GM23248 (cell line): ENCODE measurements around the gene KIAA1614. TPM values are rescaled to one million over a fixed set of nuclear protein-coding genes. Genes with fewer than 3 reads are reported as not detected.

ENCODE experiments used
- DNase-seq: peaks from one replicate; pipeline ENCODE4 v3.0.0-alpha.2; 2015
- H2AFZ ChIP-seq: fragments of 200-600 bp; sonication (generic); 2 replicates; pipeline ENCODE4 v1.6.1; 2016; ENCODE audit warnings: antibody characterized with exemption
- H3F3A ChIP-seq: fragments of 200-600 bp; sonication (generic); 2 replicates; pipeline ENCODE4 v1.6.1; 2016; ENCODE audit warnings: mild to moderate bottlenecking, antibody characterized with exemption, mixed run types; ENCODE audit not compliant: insufficient read depth
- H3K27ac ChIP-seq: fragments of 200-600 bp; sonication (generic); 2 replicates; pipeline ENCODE4 v1.5.1; 2016; ENCODE audit warnings: mild to moderate bottlenecking
- H3K27me3 ChIP-seq: fragments of 200-600 bp; sonication (generic); replicated peaks from 2 replicates; pipeline ENCODE4 v1.6.1; 2016; ENCODE audit warnings: mild to moderate bottlenecking; ENCODE audit not compliant: insufficient read depth
- H3K36me3 ChIP-seq: fragments of 200-600 bp; sonication (generic); 2 replicates; pipeline ENCODE4 v1.6.1; 2016; ENCODE audit warnings: low read depth, mild to moderate bottlenecking
- H3K4me1 ChIP-seq: fragments of 200-600 bp; sonication (generic); 2 replicates; pipeline ENCODE4 v1.6.1; 2016; ENCODE audit warnings: mild to moderate bottlenecking; ENCODE audit not compliant: insufficient read depth
- H3K4me2 ChIP-seq: fragments of 200-600 bp; sonication (generic); one replicate; pipeline ENCODE4 v1.6.1; 2016; ENCODE audit warnings: mild to moderate bottlenecking; ENCODE audit not compliant: unreplicated experiment
- H3K4me3 ChIP-seq: fragments of 200-600 bp; sonication (generic); 2 replicates; pipeline ENCODE4 v1.5.1; 2016; ENCODE audit warnings: mild to moderate bottlenecking
- H3K79me2 ChIP-seq: fragments of 200-600 bp; sonication (generic); 2 replicates; pipeline ENCODE4 v1.6.1; 2016; ENCODE audit warnings: mild to moderate bottlenecking; ENCODE audit not compliant: insufficient read depth
- H3K9ac ChIP-seq: fragments of 200-600 bp; sonication (generic); 2 replicates; pipeline ENCODE4 v1.6.1; 2016; ENCODE audit warnings: mild to moderate bottlenecking
- H3K9me2 ChIP-seq: fragments of 200-600 bp; sonication (generic); 2 replicates; pipeline ENCODE4 v1.6.1; 2016; ENCODE audit warnings: mixed run types, mild to moderate bottlenecking, moderate library complexity; ENCODE audit not compliant: insufficient read depth
- H3K9me3 ChIP-seq: fragments of 200-600 bp; sonication (generic); one replicate; pipeline ENCODE4 v1.6.1; 2017; ENCODE audit warnings: low read depth
- H4K20me1 ChIP-seq: fragments of 200-600 bp; sonication (generic); 2 replicates; pipeline ENCODE4 v1.6.0; 2016; ENCODE audit not compliant: insufficient read depth
- EZH2 ChIP-seq: fragments of 200-600 bp; sonication (generic); IDR thresholded peaks from 2 replicates; pipeline ENCODE4 v1.6.1; 2018; ENCODE audit warnings: antibody characterized with exemption, mild to moderate bottlenecking; ENCODE audit not compliant: insufficient read depth, poor library complexity, severe bottlenecking
- EZH2phosphoT487 ChIP-seq: fragments of 200-600 bp; sonication (generic); IDR thresholded peaks from 2 replicates; pipeline ENCODE4 v1.6.1; 2018; ENCODE audit warnings: antibody characterized with exemption, moderate library complexity, mild to moderate bottlenecking, low read depth; ENCODE audit not compliant: insufficient read depth
- WGBS, 2 experiments: methylation state at CpG; one replicate each; pipeline ENCODE4 v1.1.6; 2015 to 2017; ENCODE audit warnings: low lambda C conversion rate in 2 of 2, low coverage in 1 of 2; ENCODE audit errors: missing lambda C conversion rate in 2 of 2; 5-methylcytosine and 5-hydroxymethylcytosine counted together
- in situ Hi-C: fragments of 300-500 bp; cut with MboI; formaldehyde crosslinking; loops from 2 replicates; pipeline ENCODE4 v1.15.0; 2020
- polyA plus RNA-seq: library from polyadenylated mRNA; unstranded; fragments of >200 nt; fragmentation: Nextera tagmentation; extraction: Ambion mirVana; gene quantifications from 2 replicates; pipeline ENCODE4 v1.2.1, GENCODE V29; 2016
- total RNA-seq: library from RNA; depleted of rRNA; stranded (reverse); fragments of >200 nt; shearing (Covaris generic); gene quantifications from 2 replicates; pipeline ENCODE4 v1.2.3, GENCODE V29; 2014

The KIAA1614 gene
- total and polyA plus RNA-seq, 2 experiments from 2014 or later: 2.7 to 11.7 TPM

DNA sequence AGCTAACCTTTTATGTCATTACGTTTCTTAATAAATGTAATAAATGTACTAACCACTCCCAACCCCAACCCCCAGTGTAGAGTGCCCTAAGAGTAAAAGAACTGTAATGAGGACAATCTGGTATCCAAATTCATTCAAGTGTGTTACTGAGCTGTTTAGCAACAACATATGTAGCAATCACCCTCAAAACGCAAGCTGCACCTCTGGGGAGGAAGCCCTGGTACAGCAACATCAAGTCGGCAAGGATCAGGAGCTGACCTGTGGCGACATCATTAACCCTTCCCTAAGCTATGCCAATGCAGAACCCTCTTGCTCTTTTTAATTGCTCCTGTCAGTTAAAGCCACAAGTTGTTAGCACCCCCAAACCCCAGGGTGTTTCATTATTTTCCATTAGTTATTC, 62.9 kb downstream of the KIAA1614 start:
- Histone ChIP-seq H3K79me2 (peaks cover 24% of the 10 kb centered on the region), H3K4me2 (no peak overlapping the region), H3K27ac (no peak overlapping the region), H4K20me1 (no peaks in the 10 kb centered on the region), H2AFZ (no peak overlapping the region), H3F3A (peaks cover 17% of the 10 kb centered on the region; the same call in 1 of the 2 replicates), H3K4me3 (no peak overlapping the region), H3K4me1 (0 out of 2 replicates have a peak, but pooled peaks cover 10% of the 10 kb centered on the region), H3K9me3 (no peaks in the 10 kb centered on the region), H3K36me3 (peaks cover 27% of the 10 kb centered on the region; the same call in 1 of the 2 replicates), H3K27me3 (no peaks in the 10 kb centered on the region), H3K9ac (no peak overlapping the region), H3K9me2 (no peaks in the 10 kb centered on the region)
- no peak for TF ChIP-seq EZH2
- in situ Hi-C loops: no loop called here
- WGBS, 2 experiments: 53 to 54% methylated on average over 4 of the region's 4 CpGs
- no peak for DNase-seq

DNA sequence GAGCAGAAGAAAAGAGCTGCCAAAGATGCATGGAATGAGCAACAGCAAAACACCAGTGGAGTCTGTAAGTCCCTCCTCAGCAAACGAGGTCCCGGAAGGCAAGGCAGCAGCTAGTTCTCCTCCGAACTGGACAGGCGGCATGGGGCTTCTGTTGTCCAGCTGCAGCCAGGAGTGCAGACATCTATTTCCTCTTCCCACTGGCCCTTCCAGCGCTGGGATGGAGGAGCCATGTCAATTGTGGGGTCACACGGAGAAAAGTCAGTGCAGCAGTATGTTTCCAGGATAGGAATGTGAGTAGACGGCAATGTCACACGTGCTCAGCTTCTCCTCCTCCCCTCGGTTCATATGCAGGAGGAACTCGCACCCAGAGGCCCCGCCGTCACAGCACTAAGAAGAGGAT, 63.5 kb downstream of the KIAA1614 start:
- H3K27me3 ChIP-seq: no peaks in the 10 kb centered on the region
- no peak overlapping the region for H3K27ac ChIP-seq
- peaks cover 27% of the 10 kb centered on the region for H3K36me3 ChIP-seq
- H2AFZ ChIP-seq: no peak overlapping the region
- TF ChIP-seq EZH2phosphoT487: no peak
- no peak for TF ChIP-seq EZH2
- 93 to 94% methylated on average over 12 of the region's 12 CpGs for WGBS, 2 experiments
- H4K20me1 ChIP-seq: no peaks in the 10 kb centered on the region
- no peak overlapping the region for H3K9ac ChIP-seq
- 0 out of 2 replicates have a peak, but pooled peaks cover 10% of the 10 kb centered on the region for H3K4me1 ChIP-seq
- no peaks in the 10 kb centered on the region for H3K9me2 ChIP-seq
- in situ Hi-C loops: no loop called here
- H3K9me3 ChIP-seq: no peaks in the 10 kb centered on the region
- H3F3A ChIP-seq: peaks cover 17% of the 10 kb centered on the region; the same call in 1 of the 2 replicates
- H3K4me2 ChIP-seq: no peak overlapping the region
- H3K4me3 ChIP-seq: no peak overlapping the region
- H3K79me2 ChIP-seq: peaks cover 24% of the 10 kb centered on the region
- DNase-seq: no peak

DNA sequence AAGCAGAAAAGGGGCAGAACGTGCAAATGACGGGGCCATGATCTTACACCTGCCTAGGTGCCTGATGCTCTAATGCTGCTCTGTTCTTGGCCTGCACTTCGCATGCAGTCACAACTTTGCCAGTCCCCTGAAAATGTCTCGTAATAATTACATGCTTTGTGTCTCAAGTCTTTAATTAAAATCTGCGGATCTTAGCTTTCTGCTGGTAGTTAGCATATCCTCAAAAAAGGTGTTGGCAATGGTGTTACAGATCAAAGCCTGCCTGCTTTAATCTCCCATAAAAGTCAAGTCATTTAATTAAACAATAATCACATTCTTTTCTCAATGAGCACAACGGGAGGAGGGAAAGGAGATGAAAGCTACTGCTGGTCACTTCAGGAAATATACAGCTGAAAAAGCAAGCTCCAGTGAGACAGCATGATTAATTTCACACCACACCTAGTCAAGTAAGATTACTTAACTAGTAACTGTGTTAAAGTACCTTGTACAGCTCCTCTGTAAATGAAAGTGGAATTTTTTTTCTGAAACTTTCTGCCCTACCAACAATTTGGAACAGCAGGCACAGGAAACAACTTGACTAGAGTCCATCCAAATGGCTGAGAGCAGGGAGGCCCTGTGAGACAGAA, 64.1 kb downstream of the KIAA1614 start:
- Histone ChIP-seq H3K4me2 (no peak overlapping the region), H3K36me3 (peaks cover 32% of the 10 kb centered on the region), H3K9me2 (no peaks in the 10 kb centered on the region), H4K20me1 (no peaks in the 10 kb centered on the region), H3K9ac (no peak overlapping the region), H3K9me3 (no peaks in the 10 kb centered on the region), H3K79me2 (peaks cover 24% of the 10 kb centered on the region), H3K4me3 (no peak overlapping the region), H2AFZ (no peak overlapping the region), H3K27me3 (no peaks in the 10 kb centered on the region), H3K4me1 (0 out of 2 replicates have a peak, but pooled peaks cover 10% of the 10 kb centered on the region), H3K27ac (no peak overlapping the region), H3F3A (peaks cover 17% of the 10 kb centered on the region; the same call in 1 of the 2 replicates)
- in situ Hi-C loops: no loop called here
- TF ChIP-seq EZH2: no peak
- no peak for TF ChIP-seq EZH2phosphoT487
- no peak for DNase-seq
- WGBS, 2 experiments: 84 to 85% methylated on average over 6 of the region's 6 CpGs

DNA sequence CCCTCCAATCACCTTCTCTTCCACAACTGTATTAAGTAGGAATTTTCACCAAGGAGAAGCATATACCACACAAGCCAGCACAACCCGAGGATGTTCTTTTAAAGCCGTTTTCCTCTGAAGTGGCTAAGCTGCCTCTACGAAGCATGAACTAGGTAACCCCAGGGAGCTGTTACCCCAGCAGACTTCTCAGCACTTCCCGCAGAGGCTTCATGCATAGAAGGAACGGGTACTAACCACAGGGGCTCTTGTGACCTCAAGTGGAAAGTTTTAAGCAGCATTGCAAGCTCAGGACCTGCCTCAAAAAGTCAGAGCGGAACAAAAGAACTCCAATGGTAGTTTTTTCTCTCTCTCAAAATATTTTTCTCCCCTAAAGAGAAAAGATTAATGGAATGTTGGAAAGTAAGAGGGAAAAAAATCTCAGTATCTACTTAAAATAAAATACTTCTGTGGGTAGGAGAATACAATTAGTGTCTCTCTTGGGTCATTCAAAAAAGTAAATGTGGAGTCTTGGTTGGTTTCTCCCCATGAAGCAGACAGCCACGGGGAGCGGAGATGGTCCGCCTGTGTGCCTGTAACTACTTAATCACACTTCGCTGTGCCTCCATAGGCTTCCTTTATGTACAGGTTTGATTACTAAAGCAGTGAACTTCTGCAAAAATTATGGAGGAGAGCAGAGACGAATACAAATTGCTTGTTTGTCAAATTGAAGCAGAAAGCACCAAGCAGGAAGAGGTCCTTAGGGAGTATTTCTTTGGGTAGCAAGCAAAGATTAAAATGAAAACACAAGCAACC, 69.1 kb downstream of the KIAA1614 start:
- peaks cover 49% of the 10 kb centered on the region for H3K36me3 ChIP-seq
- peaks cover 17% of the 10 kb centered on the region; the same call in 1 of the 2 replicates for H3F3A ChIP-seq
- H3K4me2 ChIP-seq: no peak overlapping the region
- H3K27me3 ChIP-seq: no peaks in the 10 kb centered on the region
- H3K9me3 ChIP-seq: no peaks in the 10 kb centered on the region
- H3K4me3 ChIP-seq: no peak overlapping the region
- 0 out of 2 replicates have a peak, but pooled peaks cover 10% of the 10 kb centered on the region for H3K79me2 ChIP-seq
- DNase-seq: no peak
- no peak for TF ChIP-seq EZH2
- TF ChIP-seq EZH2phosphoT487: no peak
- no peak overlapping the region for H2AFZ ChIP-seq
- H3K4me1 ChIP-seq: no peaks in the 10 kb centered on the region
- WGBS, 2 experiments: 66% methylated on average over 11 of the region's 11 CpGs
- in situ Hi-C loops: no loop called here
- no peaks in the 10 kb centered on the region for H3K9me2 ChIP-seq
- no peaks in the 10 kb centered on the region for H4K20me1 ChIP-seq
- no peak overlapping the region for H3K9ac ChIP-seq
- H3K27ac ChIP-seq: no peak overlapping the region
